Measurements from ENCODE around the gene MBNL2. TPM values are rescaled to one million over a fixed set of nuclear protein-coding genes. Genes with fewer than 3 reads are reported as not detected.
A peak's percentile ranks its signal among the peaks of the same experiment; 100 is the strongest.

Gene MBNL2
- total RNA-seq, 1 donor from 2014 or later: 71.8 TPM

DNA sequence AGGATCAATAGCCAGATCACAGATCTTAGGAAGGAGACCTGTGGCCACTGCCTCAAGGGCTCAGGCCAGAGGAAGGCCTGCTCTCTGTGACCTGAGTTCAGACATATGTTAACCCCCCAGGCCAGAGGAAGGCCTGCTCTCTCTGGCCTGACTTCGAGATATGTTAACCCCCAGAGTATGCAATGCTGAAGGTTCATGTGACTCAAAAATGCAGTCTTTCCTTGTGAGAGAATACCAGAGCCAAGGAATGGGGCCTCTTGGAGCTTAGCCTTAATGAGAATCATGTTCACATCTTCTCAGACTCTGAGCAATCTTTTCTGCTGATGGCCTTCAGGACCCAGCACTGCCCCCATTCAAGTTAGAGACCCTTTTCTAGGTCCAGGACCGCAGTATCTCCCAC, 36.7 kb downstream of the MBNL2 start:
- H3K9me3 Mint-ChIP-seq: no peaks in the 10 kb centered on the region
- H3K27ac Mint-ChIP-seq: peak overlapping the region; percentile 79
- H3K36me3 Mint-ChIP-seq: peaks cover 5% of the 10 kb centered on the region
- TF ChIP-seq, protein P1, sequence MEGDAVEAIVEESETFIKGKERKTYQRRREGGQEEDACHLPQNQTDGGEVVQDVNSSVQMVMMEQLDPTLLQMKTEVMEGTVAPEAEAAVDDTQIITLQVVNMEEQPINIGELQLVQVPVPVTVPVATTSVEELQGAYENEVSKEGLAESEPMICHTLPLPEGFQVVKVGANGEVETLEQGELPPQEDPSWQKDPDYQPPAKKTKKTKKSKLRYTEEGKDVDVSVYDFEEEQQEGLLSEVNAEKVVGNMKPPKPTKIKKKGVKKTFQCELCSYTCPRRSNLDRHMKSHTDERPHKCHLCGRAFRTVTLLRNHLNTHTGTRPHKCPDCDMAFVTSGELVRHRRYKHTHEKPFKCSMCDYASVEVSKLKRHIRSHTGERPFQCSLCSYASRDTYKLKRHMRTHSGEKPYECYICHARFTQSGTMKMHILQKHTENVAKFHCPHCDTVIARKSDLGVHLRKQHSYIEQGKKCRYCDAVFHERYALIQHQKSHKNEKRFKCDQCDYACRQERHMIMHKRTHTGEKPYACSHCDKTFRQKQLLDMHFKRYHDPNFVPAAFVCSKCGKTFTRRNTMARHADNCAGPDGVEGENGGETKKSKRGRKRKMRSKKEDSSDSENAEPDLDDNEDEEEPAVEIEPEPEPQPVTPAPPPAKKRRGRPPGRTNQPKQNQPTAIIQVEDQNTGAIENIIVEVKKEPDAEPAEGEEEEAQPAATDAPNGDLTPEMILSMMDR (IDR thresholded peaks at IDR 0.05; ENCODE audit: unreplicated experiment): no peak
- peaks cover 75% of the 10 kb centered on the region for H3K4me1 Mint-ChIP-seq
- no peak overlapping the region for H3K4me3 Mint-ChIP-seq
- no peak for DNase-seq (ENCODE audit: low spot score in 2 of 2, unreplicated experiment in 2 of 2)
- no peaks in the 10 kb centered on the region for H3K27me3 Mint-ChIP-seq (ENCODE audit: low read depth)

DNA sequence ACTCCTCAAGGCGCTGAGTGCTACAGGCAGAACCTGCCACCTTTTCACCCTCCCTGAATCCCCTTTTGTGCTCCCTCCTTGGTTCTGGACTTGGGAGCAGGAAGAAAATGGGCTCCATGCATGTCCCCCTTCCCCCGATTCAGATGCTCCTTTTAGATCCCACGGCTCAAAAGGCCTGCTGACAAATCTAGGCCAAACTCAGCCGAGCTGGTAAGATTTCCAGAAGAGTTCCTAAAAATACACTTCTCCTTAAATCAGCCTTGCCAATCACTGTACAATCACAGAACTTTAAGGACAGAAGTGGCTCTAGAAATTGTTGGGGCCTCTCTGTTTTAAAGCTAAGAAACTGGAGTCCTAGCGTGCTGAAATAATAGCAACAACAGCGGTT, 37.3 kb downstream of the MBNL2 start:
- TF ChIP-seq, protein P1 (IDR thresholded peaks at IDR 0.05; ENCODE audit: unreplicated experiment): no peak
- no peaks in the 10 kb centered on the region for H3K9me3 Mint-ChIP-seq
- no peaks in the 10 kb centered on the region for H3K27me3 Mint-ChIP-seq (ENCODE audit: low read depth)
- H3K36me3 Mint-ChIP-seq: peaks cover 5% of the 10 kb centered on the region
- H3K4me3 Mint-ChIP-seq: no peak overlapping the region
- H3K27ac Mint-ChIP-seq: peak overlapping the region; percentile 79
- H3K4me1 Mint-ChIP-seq: peaks cover 75% of the 10 kb centered on the region
- DNase-seq (ENCODE audit: low spot score in 2 of 2, unreplicated experiment in 2 of 2): no peak

DNA sequence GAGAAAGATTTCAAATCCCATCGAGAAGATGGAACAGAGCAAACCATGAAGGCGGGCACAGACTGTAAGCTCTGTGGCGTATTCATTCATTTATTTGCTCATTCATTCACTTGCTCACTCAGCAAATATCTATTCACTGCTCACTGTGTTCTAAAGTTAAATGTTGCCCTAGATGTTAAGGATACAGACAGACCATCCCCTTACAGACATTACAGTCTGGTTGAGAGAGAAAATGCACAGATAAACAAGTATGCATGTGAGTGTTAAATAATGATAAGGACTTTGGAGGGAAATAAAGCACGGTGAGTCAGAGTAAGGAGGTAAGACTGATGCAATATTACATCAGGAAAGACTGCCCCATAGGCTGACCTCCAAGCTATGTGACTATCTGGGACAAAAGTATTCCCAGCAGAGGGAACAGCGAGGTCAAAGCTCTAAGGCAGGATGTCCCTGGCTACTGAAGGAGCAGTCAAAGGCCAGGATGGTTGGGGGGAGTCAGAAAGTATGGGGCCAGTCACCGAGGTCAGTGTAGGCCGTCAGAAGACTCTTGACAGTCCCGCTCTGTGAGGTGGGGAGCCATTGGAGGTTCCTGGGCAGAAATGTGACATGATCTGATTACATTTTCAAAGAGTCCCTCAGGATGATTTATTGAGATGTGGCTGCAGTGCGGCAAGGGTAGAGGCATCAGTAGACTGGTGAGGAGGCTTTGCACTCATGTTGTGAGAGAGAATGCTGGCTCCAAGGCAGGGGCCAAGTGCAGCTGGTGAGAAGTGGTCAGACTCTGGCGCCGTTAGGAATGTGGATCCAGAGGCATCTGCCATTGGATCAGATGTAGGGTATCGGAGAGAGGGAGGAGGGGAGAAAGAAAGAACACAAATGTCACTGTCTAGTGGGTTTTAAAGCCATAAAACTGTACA, 37.9 kb downstream of the MBNL2 start:
- H3K4me3 Mint-ChIP-seq: no peak overlapping the region
- peaks cover 5% of the 10 kb centered on the region for H3K36me3 Mint-ChIP-seq
- no peak for DNase-seq (ENCODE audit: low spot score in 2 of 2, unreplicated experiment in 2 of 2)
- peak overlapping the region; percentile 79 for H3K27ac Mint-ChIP-seq
- TF ChIP-seq, protein P1 (IDR thresholded peaks at IDR 0.05; ENCODE audit: unreplicated experiment): no peak
- H3K27me3 Mint-ChIP-seq (ENCODE audit: low read depth): no peaks in the 10 kb centered on the region
- H3K4me1 Mint-ChIP-seq: peaks cover 73% of the 10 kb centered on the region
- H3K9me3 Mint-ChIP-seq: no peaks in the 10 kb centered on the region

DNA sequence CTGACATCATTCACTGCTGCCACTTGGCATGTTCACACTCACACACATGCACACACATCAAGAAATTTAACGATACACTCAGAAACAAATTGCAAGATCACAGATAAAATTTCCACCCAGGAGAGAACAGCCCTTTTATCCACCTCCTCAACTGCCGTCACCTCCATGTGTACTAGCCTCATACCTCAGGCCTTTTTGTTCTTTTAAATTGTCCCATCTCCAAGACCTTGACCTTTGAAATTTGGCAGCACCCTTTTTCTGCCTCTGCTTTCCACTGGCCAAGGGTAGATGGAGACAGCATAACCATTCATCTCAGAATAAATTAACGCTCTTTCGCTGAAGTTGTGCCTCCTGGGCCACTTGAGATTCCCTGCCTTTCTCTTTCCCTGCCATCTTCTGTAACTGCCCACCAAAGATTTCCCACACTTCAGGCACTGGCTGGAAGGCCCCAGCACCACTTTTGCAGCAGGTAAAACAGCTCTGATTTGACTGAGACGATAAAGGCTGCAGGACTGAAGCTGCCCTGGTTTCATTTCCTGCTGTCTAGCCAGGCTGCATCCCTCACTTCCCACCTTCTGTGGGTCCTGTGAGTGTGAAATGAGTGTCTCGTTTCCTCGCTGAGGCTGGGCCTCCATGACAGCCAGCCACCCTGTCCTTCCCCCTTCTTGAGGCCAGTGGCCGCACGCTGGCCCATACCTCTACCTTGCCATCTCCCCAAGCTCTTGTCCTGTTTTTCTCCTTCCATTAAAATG, 39.3 kb downstream of the MBNL2 start:
- Mint-ChIP-seq H3K4me3 (no peak overlapping the region), H3K9me3 (no peaks in the 10 kb centered on the region), H3K4me1 (peaks cover 67% of the 10 kb centered on the region), H3K27ac (peak overlapping the region; percentile 48), H3K36me3 (peaks cover 5% of the 10 kb centered on the region), H3K27me3 (ENCODE audit: low read depth) (no peaks in the 10 kb centered on the region)
- DNase-seq (ENCODE audit: low spot score in 2 of 2, unreplicated experiment in 2 of 2): no peak
- TF ChIP-seq, protein P1 (IDR thresholded peaks at IDR 0.05; ENCODE audit: unreplicated experiment): no peak

DNA sequence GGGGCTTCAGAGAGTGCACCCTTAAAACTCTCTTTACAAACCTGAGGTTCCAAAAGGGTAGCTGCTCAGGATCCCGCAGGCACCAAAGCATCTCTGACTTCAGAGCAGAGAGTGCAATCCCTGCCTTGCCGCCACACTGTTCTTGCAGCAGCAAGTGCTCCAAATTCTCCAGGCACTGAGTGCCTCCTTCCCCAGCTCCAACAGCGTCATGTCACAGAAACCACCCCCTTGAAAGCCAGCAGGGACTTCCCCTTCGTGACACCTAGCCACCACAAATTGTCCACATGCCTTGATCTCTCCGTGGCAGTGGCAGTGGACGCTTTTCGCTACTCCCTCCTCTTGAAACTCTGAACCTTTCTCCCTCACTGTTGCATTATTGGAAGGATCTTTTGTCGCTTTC, 39.9 kb downstream of the MBNL2 start:
- Mint-ChIP-seq H3K27me3 (ENCODE audit: low read depth) (no peaks in the 10 kb centered on the region), H3K9me3 (no peaks in the 10 kb centered on the region), H3K4me1 (peaks cover 65% of the 10 kb centered on the region), H3K36me3 (peaks cover 5% of the 10 kb centered on the region), H3K27ac (peak overlapping the region; percentile 17), H3K4me3 (no peak overlapping the region)
- DNase-seq (ENCODE audit: low spot score in 2 of 2, unreplicated experiment in 2 of 2): no peak
- TF ChIP-seq, protein P1 (IDR thresholded peaks at IDR 0.05; ENCODE audit: unreplicated experiment): no peak

Measured in mesothelial cell of epicardium (in vitro differentiated cells).